ENCODE data around the gene BEND5.
A peak's percentile ranks its signal among the peaks of the same experiment; 100 is the strongest.

The BEND5 gene

GRCh38 chr1:48717082-48717481 is 59.6 kb downstream of the BEND5 start:
- no peak for DNase-seq

- no peak for DNase-seq
Measured at GRCh38 chr1:48715921-48716320, 60.8 kb downstream of the BEND5 start.

- no peak for DNase-seq
Measured at GRCh38 chr1:48710915-48711314, 65.8 kb downstream of the BEND5 start.

DNA sequence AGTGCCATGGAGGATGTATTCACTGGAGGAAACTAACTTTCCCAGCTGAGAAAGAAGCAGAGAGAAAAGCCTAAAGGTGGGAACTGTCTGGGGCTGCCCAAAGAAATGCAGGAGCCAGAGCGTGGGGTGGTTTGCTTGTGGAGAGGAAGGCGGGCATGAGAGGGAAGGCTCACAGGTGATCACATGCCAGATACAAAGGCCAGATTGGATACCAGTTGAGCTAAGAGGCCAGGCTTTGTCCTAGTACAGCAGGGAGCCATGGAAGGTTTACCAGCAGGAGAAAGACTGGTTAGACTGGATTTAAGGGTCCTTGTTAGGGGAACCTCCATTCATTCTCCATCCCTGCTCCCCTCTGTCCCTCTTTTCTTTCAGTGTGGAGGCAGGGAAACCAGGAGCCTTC is 66.4 kb downstream of the BEND5 start:
- no peak for DNase-seq

- no peak for DNase-seq
Measured at GRCh38 chr1:48704736-48705135, 72.0 kb downstream of the BEND5 start.

- DNase-seq = no peak
Measured at GRCh38 chr1:48701445-48701844, 75.2 kb downstream of the BEND5 start.

DNA sequence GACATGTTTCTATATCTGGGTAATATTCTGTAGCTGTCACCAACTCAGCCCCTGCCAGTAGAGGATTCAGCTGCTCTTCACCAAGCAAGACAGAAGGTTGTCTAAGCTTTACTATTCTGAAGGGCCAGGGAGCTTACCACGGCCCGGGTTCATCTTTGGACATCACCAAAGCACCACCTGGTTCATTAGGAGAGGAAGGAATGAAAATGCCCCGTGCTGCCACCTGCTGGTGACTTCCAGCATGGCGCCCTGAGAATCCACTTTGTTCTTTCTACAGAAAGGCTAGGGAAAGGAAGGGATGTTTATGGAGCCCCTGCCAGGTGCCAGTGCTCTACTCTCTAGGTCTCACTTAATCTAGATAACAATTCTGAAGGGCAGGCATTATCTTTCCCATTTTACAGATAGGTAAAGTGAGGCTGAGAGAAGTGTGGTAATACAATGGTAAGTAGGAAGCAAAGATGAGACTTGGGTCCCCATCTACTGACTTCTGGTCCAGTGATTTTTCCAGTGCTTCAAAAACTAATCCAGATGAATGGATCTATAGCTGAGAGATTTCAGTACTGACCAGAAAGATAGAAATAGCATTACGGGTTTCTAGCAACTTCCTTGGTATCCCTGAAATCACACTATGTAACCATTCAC is 79.5 kb downstream of the BEND5 start:
- DNase-seq = peak; percentile 62 to 73

DNA sequence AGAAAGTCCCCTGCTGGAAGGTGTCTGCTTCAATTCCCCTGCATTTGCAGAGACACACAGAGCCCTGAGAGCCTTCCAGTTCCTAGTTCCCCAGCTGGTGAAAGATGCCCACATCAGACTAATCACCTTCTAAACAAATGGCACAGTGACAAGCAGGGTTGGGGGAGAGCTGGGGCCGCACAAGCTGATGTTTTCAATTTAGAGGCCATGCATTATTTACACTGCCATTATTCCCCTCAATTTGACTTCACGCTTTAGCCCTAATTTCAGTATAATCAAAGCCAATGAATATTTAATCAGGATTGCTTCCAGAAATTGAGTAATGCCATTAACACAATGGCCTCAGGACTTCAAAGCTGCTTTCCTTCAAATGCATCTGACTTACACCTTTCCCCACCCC is 81.5 kb downstream of the BEND5 start:
- no peak for DNase-seq

DNA sequence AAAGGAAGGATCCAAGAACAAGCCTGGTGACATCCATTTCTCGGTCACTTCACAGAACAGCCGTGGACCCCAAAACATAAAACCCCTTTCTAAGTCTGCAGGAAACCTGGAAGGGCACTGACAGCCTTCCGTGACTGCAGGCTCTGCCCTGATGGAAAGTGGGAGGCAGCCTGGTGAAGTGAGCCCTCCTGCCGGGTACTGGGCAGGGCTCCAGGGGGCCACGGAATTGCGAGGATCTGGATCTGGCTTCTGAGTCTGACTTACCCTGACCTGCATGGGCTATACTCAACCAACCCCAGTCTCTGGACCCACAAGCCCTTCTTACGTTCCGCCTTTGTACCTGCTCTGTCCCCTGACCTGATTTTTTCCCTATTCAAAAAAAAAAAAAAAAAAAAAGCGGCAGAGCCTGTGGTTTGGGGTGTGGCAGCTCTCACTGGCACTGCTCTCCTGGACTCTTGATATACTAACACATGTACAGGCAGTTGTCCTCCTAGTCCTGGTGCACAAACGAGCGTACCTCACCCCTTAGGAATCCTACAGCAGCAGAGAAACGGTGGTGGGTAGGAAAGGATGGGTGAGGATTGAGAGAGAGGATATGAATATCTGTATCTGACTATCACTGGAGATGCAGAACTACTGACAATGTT is 82.9 kb downstream of the BEND5 start:
- DNase-seq = no peak

DNA sequence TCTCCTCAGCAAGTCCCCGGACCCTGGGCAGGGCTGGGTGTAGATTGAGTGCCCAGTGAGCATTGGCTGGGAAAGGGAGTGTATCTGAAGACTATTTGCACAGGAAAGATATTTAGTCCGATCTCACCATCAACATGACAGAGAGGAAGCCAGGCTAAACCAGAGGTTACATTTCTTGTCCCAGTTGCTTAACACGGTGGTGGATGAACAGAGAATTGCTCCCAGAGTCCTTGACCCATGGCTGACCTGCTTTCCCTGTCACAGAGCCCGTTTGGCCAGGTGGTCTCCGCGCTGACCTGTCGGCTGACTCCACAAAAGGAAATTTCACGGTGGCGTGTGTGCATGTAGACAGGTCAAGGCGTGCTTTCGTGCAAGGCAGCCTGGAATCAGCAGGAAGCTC is 83.5 kb downstream of the BEND5 start:
- DNase-seq = no peak

GRCh38 chr1:48692235-48692634 is 84.5 kb downstream of the BEND5 start:
- DNase-seq = no peak

DNA sequence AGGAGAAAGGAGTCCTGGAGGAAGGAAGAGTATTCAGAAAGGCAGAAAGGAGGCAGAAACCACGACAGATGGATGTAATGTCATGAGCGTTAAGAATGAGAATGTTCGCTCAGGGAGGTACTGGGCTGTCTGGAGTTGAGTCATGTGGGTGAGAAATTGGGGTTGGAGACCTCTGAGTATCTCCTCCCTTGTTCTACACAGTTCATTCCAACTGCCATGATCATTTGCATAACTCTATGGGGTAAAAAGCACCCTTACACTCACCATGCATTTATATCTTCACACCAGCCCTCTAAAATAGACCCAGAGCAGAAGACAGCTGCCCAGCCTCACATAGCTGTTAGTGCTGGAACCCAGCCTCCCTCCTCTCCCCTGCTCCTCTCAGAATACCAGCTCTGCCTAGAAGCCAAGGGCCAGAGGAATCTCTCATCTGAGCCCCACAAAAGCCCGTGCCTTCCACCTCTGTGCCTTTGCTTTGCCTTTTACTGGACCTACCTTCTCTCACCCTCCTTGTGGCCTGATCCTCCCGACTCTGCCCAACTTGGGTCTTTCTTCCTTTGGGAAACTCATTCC is 85.2 kb downstream of the BEND5 start:
- DNase-seq = no peak

- no peak for DNase-seq
Measured at GRCh38 chr1:48688102-48688760, 88.5 kb downstream of the BEND5 start.

- no peak for DNase-seq
Measured at GRCh38 chr1:48687282-48688045, 89.2 kb downstream of the BEND5 start.

GRCh38 chr1:48686159-48686558 is 90.5 kb downstream of the BEND5 start:
- DNase-seq = no peak

DNA sequence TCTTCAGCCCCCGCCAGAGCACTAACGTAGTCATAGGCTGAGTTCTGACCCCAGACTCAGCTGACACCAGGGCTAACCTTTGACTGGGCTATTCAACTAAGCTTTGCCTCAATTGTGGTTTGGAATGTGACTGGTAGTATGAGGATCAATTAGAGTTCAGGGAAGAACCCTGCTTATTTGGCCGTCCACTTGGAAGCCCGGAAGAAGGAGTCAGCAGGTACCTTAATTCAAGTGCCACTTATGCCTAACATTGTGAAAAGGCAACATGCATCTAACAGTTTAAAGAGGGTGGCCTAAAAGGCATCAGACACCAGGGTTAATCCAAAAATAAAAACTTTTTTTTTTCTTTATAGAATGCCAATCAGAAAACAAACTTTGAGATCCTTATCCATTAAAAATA is 92.3 kb downstream of the BEND5 start:
- DNase-seq = no peak

DNA sequence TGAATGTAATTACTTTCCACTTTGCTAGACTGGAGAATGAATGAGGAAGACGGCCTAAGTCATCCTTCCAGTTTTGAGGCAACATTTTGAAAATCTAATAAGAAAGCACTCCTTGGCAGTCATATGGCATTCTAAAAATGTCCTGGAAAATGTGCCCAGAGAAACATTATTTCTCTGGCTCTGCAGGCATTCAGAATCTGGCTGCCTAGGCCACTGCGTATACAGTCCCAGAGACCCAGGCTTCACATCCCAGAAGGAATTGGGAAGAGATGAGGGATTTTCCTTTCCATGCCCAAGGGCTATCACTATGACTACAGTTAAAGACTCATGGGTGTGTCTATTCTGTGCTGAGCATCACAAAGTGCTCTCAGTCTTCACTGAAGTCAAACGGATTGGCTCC is 92.9 kb downstream of the BEND5 start:
- DNase-seq = no peak

- DNase-seq = no peak
Measured at GRCh38 chr1:48681476-48682305, 95.0 kb downstream of the BEND5 start.

- DNase-seq = no peak
Measured at GRCh38 chr1:48680411-48681035, 96.2 kb downstream of the BEND5 start.

- DNase-seq = no peak
Measured at GRCh38 chr1:48679859-48680258, 96.8 kb downstream of the BEND5 start.

- no peak for DNase-seq
Measured at GRCh38 chr1:48678710-48679505, 97.8 kb downstream of the BEND5 start.
